Measurements from ENCODE around the gene MTFMT.
"Not testable (repeated sequence)": the region's sequence is repeated elsewhere in the genome, so short reads cannot be mapped to it uniquely, and the experiment has no call there.

MTFMT gene

GRCh38 chr15:65059931-65060596, 30.6 kb upstream of the MTFMT start:
- no peak for DNase-seq

GRCh38 chr15:65059369-65059750, 29.9 kb upstream of the MTFMT start:
- DNase-seq = no peak

- no peak for DNase-seq
Measured at GRCh38 chr15:65058394-65059368, 29.2 kb upstream of the MTFMT start.

- DNase-seq = no peak
Measured at GRCh38 chr15:65057549-65057940, 28.1 kb upstream of the MTFMT start.

- DNase-seq = no peak
Measured at GRCh38 chr15:65056868-65057548, 27.6 kb upstream of the MTFMT start.

- no peak for DNase-seq
Measured at GRCh38 chr15:65056106-65056505, 26.7 kb upstream of the MTFMT start.

GRCh38 chr15:65055201-65055870, 25.9 kb upstream of the MTFMT start:
- DNase-seq = no peak

GRCh38 chr15:65054333-65055200, 25.1 kb upstream of the MTFMT start:
- peak; percentile 84 for DNase-seq

- DNase-seq = no peak
Measured at GRCh38 chr15:65052956-65053355, 23.5 kb upstream of the MTFMT start.

- DNase-seq = no peak
Measured at GRCh38 chr15:65051266-65051665, 21.8 kb upstream of the MTFMT start.

- no peak for DNase-seq
Measured at GRCh38 chr15:65050270-65050669, 20.8 kb upstream of the MTFMT start.

- DNase-seq = peak; percentile 91
Measured at GRCh38 chr15:65049418-65049840, 20.0 kb upstream of the MTFMT start.

- DNase-seq = no peak
Measured at GRCh38 chr15:65048241-65048640, 18.8 kb upstream of the MTFMT start.

- DNase-seq = peak; percentile 60
Measured at GRCh38 chr15:65044724-65045481, 15.5 kb upstream of the MTFMT start, which contains the start of gene SLC51B. SLC51B (plus strand) TSS chr15:65045387; CDS start chr15:65050005, 4,618 bp downstream.

- not testable (repeated sequence) for DNase-seq
Measured at GRCh38 chr15:65044218-65044617, 14.8 kb upstream of the MTFMT start.

GRCh38 chr15:65042776-65043327, 13.4 kb upstream of the MTFMT start:
- DNase-seq = no peak

- DNase-seq = no peak
Measured at GRCh38 chr15:65041787-65042186, 12.3 kb upstream of the MTFMT start.

- no peak for DNase-seq
Measured at GRCh38 chr15:65040461-65040860, 11.0 kb upstream of the MTFMT start.

- DNase-seq = no peak
Measured at GRCh38 chr15:65038836-65039235, 9.4 kb upstream of the MTFMT start.

GRCh38 chr15:65038428-65038827, 9.0 kb upstream of the MTFMT start:
- DNase-seq = no peak

GRCh38 chr15:65037309-65037708, 7.9 kb upstream of the MTFMT start:
- DNase-seq = no peak

All from right hindlimb (tissue), 1 donor.